Measurements from ENCODE around the gene MRPL1. TPM values are rescaled to one million over a fixed set of nuclear protein-coding genes. Genes with fewer than 3 reads are reported as not detected.

The MRPL1 gene
- total and polyA plus RNA-seq, 9 of the 15 experiments (the other 6 are each of a cell fraction or from before 2014, with no cell fraction given) = 38.4 to 75.7 (median 63.7) TPM

DNA sequence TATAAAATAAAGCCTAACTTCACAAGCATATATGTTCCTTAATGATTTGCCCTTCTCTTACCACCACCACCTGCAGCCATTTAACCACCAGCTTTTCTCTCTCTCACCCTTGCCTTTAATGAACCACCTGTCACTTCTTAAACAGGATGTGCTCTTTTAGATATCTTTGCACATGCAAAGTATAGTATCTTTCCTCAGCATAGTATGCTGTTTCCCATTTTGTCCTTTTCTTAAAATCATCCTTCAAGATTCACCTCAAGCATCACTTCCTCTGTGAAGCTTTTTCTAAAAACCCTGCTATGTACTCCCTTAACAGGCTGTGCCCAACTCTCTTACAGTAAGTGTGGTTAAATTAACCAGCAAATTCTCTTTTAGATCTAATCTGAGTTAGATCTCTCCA, 35.3 kb upstream of the MRPL1 start:
- intact Hi-C loops (cut with micrococcal nuclease) = no loop called here
- Histone ChIP-seq H3K4me2 (ENCODE audit: insufficient read depth, low read length) (no peak overlapping the region), H3K9me3 (replicated peaks; ENCODE audit: control insufficient read depth, insufficient read depth, low read depth, low read length) (no peaks in the 10 kb centered on the region), H3K4me1 (replicated peaks in 1 of 2; ENCODE audit: control insufficient read depth in 2 of 2, insufficient read depth in 2 of 2, low read length in 2 of 2) (no peaks in the 10 kb centered on the region; a peak in 1 of 5 replicates), H3K79me2 (ENCODE audit: control insufficient read depth, insufficient read depth, low read length) (no peaks in the 10 kb centered on the region), H3K9me1 (ENCODE audit: control insufficient read depth, insufficient read depth, low read length) (no peaks in the 10 kb centered on the region), H4K20me1 (replicated peaks; ENCODE audit: control insufficient read depth, insufficient read depth, low read length) (no peaks in the 10 kb centered on the region), H3K4me3 (no peak overlapping the region), H3K27me3 (ENCODE audit: control insufficient read depth in 2 of 2, insufficient read depth in 2 of 2, low read length in 2 of 2) (no peaks in the 10 kb centered on the region), H3K27ac (ENCODE audit: extremely low read depth, low read depth, low read length) (no peak overlapping the region), H3K9ac (ENCODE audit: insufficient read depth in 1 of 2, low read depth in 2 of 2, low read length in 2 of 2) (no peak overlapping the region), H3K36me3 (ENCODE audit: control insufficient read depth, insufficient read depth, low read length) (no peaks in the 10 kb centered on the region), H2AFZ (ENCODE audit: low read depth, low read length) (no peak overlapping the region)
- POLR2A ChIA-PET = interaction anchor here (0.8 to 0.9 kb wide), 2 partner anchors 10 to 28 kb away, joined by 3 to 4 read pairs; no protein-coding TSS in a partner anchor
- CTCF ChIA-PET (ENCODE audit: low intra/inter-chr PET ratio) = no interaction called here
- FAIRE-seq (no peak), DNase-seq (ENCODE audit: extremely low read depth in 1 of 4, low spot score in 3 of 4) (no peak), ATAC-seq (no peak)
- TF ChIP-seq SIN3B (IDR thresholded peaks at IDR 0.05; ENCODE audit: low read depth) (no peak), ZNF561 (CRISPR knock-in tag; conservative IDR thresholded peaks at IDR 0.05) (no peak), MTF1 (CRISPR knock-in tag; IDR thresholded peaks at IDR 0.05; ENCODE audit: borderline replicate concordance) (no peak), FOXA1 (IDR thresholded peaks at IDR 0.05; ENCODE audit: borderline replicate concordance) (no peak), KDM2B (CRISPR knock-in tag; IDR thresholded peaks at IDR 0.05) (no peak)
- TF ChIP-seq, protein P1, sequence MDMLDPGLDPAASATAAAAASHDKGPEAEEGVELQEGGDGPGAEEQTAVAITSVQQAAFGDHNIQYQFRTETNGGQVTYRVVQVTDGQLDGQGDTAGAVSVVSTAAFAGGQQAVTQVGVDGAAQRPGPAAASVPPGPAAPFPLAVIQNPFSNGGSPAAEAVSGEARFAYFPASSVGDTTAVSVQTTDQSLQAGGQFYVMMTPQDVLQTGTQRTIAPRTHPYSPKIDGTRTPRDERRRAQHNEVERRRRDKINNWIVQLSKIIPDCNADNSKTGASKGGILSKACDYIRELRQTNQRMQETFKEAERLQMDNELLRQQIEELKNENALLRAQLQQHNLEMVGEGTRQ (CRISPR knock-in tag; IDR thresholded peaks at IDR 0.05) = no peak
- TF ChIP-seq, protein P2, sequence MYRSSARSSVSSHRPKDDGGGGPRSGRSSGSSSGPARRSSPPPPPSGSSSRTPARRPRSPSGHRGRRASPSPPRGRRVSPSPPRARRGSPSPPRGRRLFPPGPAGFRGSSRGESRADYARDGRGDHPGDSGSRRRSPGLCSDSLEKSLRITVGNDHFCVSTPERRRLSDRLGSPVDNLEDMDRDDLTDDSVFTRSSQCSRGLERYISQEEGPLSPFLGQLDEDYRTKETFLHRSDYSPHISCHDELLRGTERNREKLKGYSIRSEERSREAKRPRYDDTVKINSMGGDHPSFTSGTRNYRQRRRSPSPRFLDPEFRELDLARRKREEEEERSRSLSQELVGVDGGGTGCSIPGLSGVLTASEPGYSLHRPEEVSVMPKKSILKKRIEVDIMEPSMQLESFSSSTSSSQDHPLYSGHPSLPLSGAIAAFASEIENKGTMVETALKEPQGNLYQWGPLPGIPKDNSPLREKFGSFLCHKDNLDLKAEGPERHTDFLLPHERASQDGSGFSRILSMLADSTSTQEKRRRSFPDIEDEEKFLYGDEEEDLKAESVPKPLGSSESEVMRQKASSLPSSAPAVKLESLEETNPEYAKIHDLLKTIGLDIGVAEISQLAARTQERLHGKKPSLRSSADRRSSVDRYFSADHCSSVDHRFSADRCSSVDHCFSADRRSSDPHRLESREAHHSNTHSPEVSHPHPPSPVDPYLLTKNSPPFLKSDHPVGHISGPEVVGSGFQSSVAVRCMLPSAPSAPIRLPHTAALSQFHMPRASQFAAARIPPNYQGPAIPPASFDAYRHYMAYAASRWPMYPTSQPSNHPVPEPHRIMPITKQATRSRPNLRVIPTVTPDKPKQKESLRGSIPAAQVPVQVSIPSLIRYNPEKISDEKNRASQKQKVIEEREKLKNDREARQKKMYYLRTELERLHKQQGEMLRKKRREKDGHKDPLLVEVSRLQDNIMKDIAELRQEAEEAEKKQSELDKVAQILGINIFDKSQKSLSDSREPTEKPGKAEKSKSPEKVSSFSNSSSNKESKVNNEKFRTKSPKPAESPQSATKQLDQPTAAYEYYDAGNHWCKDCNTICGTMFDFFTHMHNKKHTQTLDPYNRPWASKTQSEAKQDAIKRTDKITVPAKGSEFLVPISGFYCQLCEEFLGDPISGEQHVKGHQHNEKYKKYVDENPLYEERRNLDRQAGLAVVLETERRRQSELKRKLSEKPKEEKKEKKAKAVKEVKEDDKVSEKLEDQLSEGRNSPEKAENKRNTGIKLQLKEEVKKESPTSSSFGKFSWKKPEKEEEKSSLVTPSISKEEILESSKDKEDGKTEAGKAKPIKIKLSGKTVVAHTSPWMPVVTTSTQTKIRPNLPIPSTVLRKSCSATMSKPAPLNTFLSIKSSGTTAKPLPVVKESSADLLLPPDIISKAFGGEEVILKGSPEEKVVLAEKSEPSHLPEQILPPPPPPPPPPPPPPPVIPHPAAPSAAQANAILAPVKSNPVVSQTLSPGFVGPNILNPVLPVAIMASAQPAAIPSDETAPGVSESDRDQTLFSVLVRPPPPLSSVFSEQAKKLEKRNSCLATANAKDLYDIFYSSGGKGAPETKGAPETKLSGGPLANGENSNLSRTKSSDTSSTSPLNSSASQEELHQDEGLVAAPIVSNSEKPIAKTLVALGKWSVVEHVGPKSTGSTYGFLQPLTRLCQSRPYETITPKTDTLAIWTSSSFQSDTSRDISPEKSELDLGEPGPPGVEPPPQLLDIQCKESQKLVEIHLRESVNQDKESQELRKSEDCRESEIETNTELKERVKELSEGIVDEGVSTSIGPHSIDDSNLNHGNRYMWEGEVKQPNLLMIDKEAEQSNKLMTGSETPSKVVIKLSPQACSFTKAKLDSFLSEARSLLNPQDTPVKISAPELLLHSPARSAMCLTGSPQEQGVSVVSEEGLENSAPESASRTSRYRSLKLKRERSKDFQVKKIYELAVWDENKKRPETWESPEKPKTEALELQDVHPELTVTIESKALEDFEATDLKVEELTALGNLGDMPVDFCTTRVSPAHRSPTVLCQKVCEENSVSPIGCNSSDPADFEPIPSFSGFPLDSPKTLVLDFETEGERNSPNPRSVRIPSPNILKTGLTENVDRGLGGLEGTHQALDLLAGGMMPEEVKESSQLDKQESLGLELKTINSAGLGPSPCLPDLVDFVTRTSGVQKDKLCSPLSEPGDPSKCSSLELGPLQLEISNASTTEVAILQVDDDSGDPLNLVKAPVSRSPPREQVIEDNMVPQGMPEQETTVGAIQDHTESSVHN (IDR thresholded peaks at IDR 0.05; ENCODE audit: borderline replicate concordance in 1 of 2, low read depth in 1 of 2) = no peak
- TF ChIP-seq, protein P3, sequence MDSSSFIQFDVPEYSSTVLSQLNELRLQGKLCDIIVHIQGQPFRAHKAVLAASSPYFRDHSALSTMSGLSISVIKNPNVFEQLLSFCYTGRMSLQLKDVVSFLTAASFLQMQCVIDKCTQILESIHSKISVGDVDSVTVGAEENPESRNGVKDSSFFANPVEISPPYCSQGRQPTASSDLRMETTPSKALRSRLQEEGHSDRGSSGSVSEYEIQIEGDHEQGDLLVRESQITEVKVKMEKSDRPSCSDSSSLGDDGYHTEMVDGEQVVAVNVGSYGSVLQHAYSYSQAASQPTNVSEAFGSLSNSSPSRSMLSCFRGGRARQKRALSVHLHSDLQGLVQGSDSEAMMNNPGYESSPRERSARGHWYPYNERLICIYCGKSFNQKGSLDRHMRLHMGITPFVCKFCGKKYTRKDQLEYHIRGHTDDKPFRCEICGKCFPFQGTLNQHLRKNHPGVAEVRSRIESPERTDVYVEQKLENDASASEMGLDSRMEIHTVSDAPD (CRISPR knock-in tag; IDR thresholded peaks at IDR 0.05) = no peak
- in situ Hi-C loops (cut with MboI) = no loop called here
- no TSS peak for BruUV-seq (replicated peaks)

Data from K562 (cell line).